OCI-M2 (cell line): ENCODE measurements around the gene ZNF446.
"Not testable (repeated sequence)": the region's sequence is repeated elsewhere in the genome, so short reads cannot be mapped to it uniquely, and the experiment has no call there.

Experiments used
- DNase-seq: peaks from one replicate; lab custom pipeline; 2025; ENCODE audit not compliant: unreplicated experiment; lab: John Stamatoyannopoulos, UW

ZNF446 gene

GRCh38 chr19:58475714-58476497 lies at the start of gene ZNF446:
Gene ZNF446 (plus strand): TSS chr19:58476352. CDS start chr19:58477219, 867 bp downstream.
- peak; percentile 97 for DNase-seq

DNA sequence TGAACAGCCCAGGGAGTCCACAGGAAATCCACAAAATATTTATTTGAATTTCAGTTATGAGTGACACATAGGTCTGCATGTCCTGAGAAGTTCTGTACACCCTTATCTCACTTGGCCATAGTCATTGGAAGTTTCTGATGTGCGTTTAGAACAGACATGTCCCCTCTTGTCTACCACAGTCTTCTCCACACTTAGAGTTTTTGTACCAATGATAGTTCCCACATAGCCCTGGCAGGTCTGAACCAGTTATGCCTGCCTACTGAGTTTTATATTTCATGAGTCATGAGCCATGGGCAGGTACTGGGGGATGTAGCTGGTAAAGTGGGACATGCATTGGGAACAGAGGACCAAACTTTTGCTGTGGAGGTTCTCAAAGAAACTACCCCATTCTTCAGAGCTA lies 47.5 kb upstream of the ZNF446 start:
- DNase-seq = no peak

DNA sequence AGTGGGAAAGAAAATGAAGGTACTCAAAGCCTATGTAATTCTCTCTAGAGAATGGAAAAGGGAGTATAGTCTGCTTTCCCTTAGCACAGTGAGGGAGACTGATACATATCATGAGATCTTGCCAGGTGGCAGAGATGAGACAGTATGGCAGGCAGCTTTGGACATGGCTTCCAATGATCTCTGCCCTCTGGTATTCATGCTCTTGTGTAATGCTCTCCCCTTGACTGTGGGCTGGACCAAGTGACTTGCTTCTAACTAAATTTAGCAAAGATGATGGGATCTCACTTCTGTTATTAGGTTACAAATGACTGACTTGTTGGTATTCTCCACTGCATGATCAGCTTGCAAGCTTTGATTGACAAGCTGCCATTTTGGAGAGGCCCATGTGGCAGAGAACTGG lies 46.4 kb upstream of the ZNF446 start:
- no peak for DNase-seq

DNA sequence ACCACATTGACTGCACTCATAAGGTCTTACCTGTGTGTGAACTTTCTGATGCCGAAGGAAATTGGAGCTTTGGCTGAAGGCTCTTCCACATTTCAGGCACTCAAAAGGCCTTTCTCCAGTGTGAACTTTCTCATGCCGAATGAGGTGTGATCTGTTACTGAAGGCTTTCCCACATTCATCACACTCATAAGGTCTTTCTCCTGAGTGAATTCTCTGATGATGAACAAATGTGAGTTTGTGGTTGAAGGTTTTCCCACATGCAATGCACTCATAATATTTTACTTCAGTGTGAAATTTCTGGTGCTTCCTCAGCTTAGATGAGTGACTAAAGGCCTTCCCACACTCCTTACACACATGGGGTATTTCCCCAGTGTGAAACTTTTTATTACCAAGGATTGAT lies 41.9 kb upstream of the ZNF446 start:
- DNase-seq = no peak

- DNase-seq = peak; percentile 48
These were observed 36.3 kb upstream of the ZNF446 start, which contains the start of gene ZNF132 for GRCh38 chr19:58439576-58440554. Gene ZNF132 (minus strand): TSS chr19:58440153. CDS start chr19:58439821, 332 bp downstream.

- DNase-seq = no peak
These were observed 35.6 kb upstream of the ZNF446 start for GRCh38 chr19:58440556-58440955.

- not testable (repeated sequence) for DNase-seq
These were observed 33.2 kb upstream of the ZNF446 start for GRCh38 chr19:58442986-58443385.

DNA sequence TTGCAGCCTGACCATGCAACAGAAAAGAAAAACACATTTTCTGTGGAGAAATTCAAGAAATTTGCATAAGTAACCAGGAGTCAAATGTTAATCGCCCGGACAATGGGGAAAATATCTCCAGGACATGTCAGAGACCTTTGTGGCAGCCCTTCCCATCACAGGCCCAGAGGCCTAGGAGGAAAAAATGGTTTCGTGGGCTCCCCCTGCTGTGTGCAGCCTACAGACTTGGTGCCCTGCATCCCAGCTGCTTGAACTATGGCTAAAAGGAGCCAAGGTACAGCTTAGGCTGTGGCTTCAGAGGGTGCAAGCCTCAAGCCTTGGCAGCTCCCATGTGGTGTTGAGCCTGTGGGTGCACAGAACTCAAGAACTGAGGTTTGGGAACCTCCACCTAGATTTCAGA lies 27.3 kb upstream of the ZNF446 start:
- not testable (repeated sequence) for DNase-seq

DNA sequence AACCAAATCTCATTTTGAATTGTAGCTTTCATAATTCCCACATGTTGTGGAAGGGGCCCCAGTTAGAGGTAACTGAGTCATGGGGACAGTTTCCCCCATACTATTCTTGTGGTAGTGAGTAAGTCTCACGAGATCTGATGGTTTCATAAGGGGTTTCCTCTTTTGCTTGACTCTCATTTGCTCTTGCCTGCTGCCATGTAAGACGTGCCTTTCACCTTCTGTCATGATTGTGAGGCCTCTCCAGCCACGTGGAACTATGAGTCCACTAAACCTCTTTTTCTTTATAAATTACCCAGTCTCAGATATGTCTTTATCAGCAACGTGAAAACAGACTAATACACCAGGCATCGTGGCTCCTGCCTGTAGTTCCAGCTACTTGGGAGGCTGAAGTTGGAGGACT lies 26.2 kb upstream of the ZNF446 start:
- not testable (repeated sequence) for DNase-seq

DNA sequence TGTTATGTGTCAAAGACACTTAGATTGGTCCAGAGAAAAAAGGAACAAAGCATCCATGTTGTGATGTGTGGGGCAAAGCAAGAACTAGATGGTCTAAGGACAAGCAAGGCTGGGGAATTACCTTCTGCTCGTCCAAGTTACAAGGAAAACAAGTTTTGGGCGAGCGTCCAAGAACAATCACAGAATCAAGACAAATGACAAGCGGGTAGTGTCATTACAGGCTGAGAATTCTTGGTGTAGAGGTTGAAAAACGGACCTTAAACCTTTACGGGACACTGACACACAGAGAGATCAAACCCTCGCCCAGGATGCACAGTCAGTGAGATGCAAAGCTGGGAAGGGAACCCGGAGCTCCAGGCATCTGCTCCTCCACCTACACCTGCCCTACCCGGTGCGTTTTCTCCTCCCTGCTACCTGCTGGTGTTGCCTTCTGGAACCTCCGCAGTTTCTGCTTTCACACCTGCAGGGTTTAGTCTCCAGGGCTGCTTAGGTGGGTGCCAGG lies 25.2 kb upstream of the ZNF446 start:
- no peak for DNase-seq

- peak; percentile 82 for DNase-seq
These were observed 24.6 kb upstream of the ZNF446 start, which contains the start of gene ZNF324B for GRCh38 chr19:58451358-58452101. Gene ZNF324B (plus strand): TSS chr19:58451622. CDS start chr19:58453702, 2,080 bp downstream.

DNA sequence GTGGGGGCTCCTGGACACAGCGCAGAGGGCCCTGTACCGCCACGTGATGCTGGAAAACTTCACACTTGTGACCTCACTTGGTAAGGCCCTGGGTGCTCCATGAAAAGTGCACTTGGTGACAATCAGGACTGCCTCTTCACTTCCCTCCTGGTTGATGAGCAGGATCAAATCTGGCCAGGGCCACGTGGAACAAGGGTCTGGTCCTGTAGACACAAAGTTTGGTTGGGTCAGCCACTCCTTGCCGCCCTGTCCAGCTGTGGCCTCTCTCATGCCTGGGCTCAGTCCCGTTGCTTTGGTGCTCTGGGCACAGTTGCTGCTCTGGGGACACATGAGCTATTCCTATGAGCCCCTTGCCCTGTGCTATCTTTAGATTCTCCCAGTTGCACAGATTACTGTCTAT lies 22.4 kb upstream of the ZNF446 start:
- DNase-seq = no peak

GRCh38 chr19:58455306-58455705 lies 20.8 kb upstream of the ZNF446 start:
- DNase-seq = no peak

DNA sequence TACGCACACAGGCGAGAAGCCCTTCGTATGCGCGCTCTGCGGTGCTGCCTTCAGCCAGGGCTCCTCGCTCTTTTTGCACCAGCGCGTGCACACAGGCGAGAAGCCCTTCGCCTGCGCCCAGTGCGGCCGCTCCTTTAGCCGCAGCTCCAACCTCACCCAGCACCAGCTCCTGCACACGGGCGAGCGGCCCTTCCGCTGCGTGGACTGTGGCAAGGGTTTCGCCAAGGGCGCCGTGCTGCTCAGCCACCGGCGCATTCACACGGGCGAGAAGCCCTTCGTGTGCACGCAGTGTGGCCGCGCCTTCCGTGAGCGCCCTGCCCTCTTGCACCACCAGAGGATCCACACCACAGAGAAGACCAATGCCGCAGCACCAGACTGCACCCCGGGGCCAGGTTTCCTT lies 20.0 kb upstream of the ZNF446 start:
- no peak for DNase-seq

- no peak for DNase-seq
These were observed 16.1 kb upstream of the ZNF446 start for GRCh38 chr19:58460039-58460438.

DNA sequence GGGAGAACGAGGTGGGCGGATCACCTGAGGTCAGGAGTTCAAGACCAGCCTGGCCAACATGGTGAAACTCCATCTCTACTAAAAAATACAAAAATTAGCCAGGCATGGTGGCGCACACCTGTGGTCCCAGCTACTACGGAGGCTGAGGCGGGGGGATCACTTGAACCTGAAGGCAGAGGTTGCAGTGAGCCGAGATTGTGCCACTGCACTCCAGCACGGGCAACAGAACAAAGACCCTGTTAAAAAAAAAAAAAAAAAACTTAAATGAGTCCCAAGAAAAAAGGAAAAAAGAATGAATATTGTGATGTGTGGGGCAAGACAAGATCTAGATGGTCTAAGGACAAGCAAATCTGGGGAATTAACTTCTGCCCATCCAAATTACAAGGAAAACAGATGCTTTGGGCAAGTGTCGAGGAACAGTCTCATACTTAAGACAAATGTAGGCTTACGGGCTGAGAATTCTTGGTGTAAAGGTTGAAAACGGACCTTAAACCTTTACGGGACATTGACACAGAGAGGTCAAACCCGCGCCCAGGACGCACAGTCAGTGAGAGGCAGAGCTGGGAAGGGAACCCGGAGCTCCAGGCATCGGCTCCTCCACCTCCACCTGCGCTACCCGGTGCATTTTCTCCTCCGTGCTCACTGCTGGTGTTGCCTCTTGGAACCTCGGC lies 9.9 kb upstream of the ZNF446 start:
- no peak for DNase-seq

DNA sequence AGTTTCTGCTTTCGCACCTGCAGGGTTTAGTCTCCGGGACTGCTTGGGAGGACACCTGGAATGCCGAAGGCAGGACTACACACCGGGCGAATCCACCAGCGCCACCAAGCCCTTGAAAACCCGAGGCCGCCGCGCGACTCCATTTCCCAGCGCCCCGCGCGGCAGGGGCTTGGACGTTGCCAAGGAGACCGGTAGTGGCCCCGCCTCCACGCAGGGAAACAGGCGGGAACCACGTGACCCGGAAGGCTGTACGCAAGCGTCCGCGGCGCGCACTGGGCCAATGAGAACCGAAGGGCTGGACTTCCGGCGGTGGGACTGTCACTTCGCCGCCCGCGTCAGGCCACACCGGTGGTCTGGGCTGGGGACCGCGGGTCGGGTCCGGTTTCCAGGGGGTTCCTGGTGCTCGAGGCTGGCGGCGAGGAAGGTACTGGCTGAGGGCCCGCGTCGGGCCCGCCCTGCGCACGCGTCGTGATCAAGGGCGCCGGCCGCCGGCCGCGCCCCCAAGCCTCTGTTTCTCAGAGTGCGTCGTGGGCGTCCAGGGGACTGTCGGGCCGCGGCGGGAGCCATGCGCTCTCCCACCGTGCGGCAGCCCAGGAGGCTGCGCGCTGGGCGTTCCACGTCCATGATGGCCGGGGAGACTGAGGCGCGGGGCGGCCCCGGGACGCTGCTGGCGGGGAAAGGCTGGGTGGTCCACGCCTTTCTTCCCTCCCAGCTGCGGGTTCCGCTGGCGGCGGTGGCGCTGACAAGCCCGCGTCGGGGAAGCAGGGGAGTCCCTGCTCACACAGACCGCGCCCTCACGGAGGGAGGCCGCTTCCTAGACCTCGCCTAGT lies 9.2 kb upstream of the ZNF446 start, which contains the start of gene ZNF324:
TSS of gene ZNF324 (plus strand) at position 321 of the 830 bp plus-strand sequence. CDS start 2,106 bp downstream, outside the sequence.
- DNase-seq = peak; percentile 86

DNA sequence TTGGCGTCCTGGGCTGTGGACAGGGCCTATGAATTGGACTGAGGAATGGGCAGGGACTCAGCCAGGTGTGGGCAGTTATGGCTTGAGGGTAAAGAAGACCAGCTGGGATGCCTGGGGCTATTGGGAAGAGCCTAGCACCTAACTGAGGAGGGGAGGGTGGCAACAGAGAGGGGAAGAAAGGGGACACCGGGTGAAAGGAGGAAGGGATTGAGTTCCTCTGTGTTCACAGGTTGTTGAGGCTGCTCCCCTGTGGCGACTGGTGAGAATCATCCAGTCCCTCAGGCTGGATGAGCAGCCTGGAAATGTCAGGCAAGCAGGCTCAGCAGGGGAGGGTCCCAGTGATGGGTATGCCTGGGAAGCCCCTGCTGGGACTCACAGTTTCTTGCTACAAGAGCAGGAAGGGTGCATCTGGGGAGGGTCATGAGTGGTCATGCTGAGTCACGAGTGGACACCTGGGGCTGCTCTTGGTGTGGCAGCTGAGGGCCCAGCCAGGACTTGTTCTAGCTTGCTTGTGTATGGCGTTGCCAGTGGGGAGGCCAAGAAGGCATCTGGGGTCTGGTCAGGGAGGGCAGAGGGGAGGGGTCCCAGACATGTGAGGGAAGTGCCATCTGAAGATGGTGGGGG lies 7.8 kb upstream of the ZNF446 start:
- DNase-seq = no peak
